ENCODE results near the gene VKORC1.

DNA sequence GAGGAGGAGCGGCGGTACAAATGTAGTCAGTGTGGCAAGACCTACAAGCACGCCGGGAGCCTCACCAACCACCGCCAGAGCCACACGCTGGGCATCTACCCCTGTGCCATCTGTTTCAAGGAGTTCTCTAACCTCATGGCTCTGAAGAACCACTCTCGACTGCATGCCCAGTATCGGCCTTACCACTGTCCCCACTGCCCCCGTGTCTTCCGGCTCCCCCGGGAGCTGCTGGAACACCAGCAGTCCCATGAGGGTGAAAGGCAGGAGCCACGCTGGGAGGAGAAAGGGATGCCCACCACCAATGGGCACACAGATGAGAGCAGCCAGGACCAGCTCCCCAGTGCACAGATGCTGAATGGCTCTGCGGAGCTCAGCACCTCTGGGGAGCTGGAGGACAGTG lies 17.6 kb downstream of the VKORC1 start:
- TF ChIP-seq POLR2AphosphoS5 (IDR thresholded peaks at IDR 0.05; ENCODE audit: low read depth, low read length) (no peak), TAF1 (IDR thresholded peaks at IDR 0.05; ENCODE audit: borderline replicate concordance, insufficient read depth, low read length) (no peak), REST (IDR thresholded peaks at IDR 0.05; ENCODE audit: insufficient read depth in 1 of 2, low read depth in 2 of 2, low read length in 2 of 2) (no peak), FOXP2 (optimal IDR thresholded peaks at IDR 0.05; ENCODE audit: borderline replicate concordance, extremely low read depth, extremely low read length, insufficient read depth) (no peak), SIN3A (IDR thresholded peaks at IDR 0.05; ENCODE audit: borderline replicate concordance, insufficient read depth, low read length) (no peak)
